GM18951 (cell line): Measurements from ENCODE around the gene SBNO2.

ENCODE experiments used
- POLR2A ChIP-seq: IDR thresholded peaks from 4 replicates; pipeline ENCODE4 v1.6.1; 2011; ENCODE audit warnings: mild to moderate bottlenecking; ENCODE audit not compliant: insufficient read length, insufficient read depth; ENCODE audit errors: extremely low read depth
- in situ Hi-C: fragments of 300-500 bp; cut with MboI; formaldehyde crosslinking; loops from one replicate; pipeline ENCODE4 v1.12.0; 2022; ENCODE audit warnings: low sequenced_read_pairs, mixed read lengths, inconsistent platforms; ENCODE audit not compliant: unreplicated experiment

The SBNO2 gene

GRCh38 chr19:1168572-1169410 lies 5.3 kb downstream of the SBNO2 start:
- no peak for TF ChIP-seq POLR2A
- in situ Hi-C loops: no loop called here

DNA sequence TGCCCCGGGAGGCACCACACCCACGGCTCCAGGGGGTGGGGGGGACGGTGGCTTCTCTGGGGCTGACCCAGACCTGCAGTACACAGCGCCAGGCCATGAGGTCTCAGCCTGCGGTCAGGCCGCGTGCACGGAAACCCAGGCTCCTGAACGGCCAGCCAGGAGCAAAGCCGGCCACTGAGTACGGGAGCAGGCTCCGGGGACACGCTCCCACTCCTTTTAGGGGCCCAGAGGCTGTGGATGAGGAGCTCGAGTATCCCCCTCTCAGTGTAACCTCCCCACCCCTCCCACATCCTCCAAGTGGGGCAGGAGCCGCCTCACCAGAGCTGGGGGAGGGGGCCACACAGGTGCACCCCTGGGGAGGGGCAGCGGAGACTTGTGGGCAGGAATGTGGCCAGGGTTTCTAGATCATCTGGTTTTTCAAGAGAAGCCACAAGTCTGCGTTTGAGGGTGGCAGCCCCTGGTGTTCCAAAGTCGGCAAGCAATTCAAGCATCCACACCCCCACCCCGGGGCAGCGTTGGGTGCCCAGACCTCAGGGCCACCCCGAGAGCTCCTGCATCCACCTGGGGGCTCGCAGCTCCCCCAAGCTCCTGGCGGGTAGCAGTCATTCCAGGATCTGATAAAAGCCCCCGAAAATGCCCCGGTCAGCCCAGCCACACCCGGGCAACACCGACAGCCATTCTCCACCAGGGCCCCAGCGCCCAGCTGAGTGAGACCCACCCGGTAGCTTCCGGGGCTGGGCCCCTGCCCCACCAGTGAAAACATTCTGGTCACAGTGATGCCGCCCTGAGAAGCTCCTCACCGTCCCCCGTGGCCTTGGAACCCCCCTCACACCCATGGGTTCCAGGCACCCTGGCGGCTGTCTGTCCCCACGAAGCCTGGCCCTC lies 6.1 kb downstream of the SBNO2 start:
- TF ChIP-seq POLR2A: no peak
- in situ Hi-C loops: no loop called here

GRCh38 chr19:1166872-1167573 lies 7.0 kb downstream of the SBNO2 start:
- in situ Hi-C loops: no loop called here
- no peak for TF ChIP-seq POLR2A

GRCh38 chr19:1164684-1165531 lies 9.2 kb downstream of the SBNO2 start:
- no peak for TF ChIP-seq POLR2A
- in situ Hi-C loops: no loop called here

DNA sequence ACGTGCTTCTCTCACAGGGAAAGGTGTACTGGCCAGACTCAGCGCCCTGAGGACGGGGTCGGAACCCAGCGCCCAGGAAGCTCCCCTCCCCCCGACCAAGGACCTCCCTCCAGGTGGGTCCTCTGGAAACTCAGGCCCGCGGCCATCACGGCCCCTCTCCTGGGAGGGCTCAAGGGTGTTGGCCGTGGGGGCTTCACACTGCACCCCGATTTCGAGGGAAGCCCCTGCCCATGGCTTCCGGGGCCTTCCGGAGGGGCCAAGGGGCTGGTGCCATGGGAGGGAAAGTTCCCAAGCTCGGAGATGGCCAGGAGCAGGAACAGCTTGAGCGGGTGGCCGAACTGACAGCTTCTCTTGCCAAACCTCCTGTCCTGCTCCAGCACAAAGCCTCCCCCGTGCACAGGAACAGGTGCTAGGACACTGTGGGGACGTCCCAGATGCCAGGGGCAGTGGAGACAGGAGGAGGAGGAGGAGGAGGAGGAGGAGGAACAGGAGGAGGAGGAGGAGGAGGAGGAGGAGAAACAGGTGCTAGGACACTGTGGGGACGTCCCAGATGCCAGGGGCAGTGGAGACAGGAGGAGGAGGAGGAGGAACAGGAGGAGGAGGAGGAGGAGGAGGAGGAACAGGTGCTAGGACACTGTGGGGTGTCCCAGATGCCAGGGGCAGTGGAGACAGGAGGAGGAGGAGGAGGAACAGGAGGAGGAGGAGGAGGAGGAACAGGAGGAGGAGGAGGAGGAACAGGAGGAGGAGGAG lies 10.0 kb downstream of the SBNO2 start:
- TF ChIP-seq POLR2A: no peak
- in situ Hi-C loops: no loop called here

DNA sequence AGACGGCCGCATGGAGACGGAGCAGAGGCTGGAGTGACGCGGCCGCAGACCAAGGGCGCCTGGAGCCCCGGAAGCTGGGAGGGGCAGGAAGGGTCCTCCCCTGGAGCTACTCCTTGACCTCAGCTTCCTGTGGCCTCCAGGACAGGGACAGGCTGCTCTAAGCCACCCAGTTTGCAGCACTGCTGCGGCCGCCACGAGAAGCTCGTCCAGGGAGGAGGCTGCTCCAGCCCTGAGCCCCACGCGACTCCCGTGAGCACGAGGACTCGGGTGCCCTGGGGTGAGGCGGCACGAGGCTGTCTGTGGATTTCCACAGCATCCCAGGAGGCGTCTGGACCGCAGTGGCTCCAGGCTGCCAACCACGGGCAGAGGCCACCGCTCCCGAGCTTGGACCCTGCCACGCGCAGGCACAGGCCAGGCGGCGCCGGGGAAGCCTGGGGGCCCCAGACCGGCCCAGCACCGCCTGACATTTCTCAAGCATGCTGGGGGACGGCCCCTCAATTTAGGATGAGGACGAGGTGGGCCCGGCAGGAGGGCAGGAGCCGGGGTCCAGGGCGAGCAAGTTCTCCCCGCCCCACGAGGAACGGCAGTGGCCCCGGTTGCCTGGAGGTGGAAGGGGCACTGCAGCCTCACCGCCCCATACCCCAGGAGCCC lies 10.7 kb downstream of the SBNO2 start:
- no peak for TF ChIP-seq POLR2A
- in situ Hi-C loops: no loop called here

GRCh38 chr19:1162404-1163282 lies 11.4 kb downstream of the SBNO2 start:
- in situ Hi-C loops: no loop called here
- no peak for TF ChIP-seq POLR2A

- in situ Hi-C loops: no loop called here
Measured at GRCh38 chr19:1161716-1162115, 12.4 kb downstream of the SBNO2 start.

GRCh38 chr19:1159864-1160595 lies 14.0 kb downstream of the SBNO2 start:
- in situ Hi-C loops: no loop called here

More at GRCh38 chr19:1161716-1162115, 12.4 kb downstream of the SBNO2 start:
- no peak for TF ChIP-seq POLR2A

More at GRCh38 chr19:1159864-1160595, 14.0 kb downstream of the SBNO2 start:
- no peak for TF ChIP-seq POLR2A
